ENCODE results near the gene RALY. TPM values are rescaled to one million over a fixed set of nuclear protein-coding genes. Genes with fewer than 3 reads are reported as not detected.
"Not testable (repeated sequence)": the region's sequence is repeated elsewhere in the genome, so short reads cannot be mapped to it uniquely, and the experiment has no call there.

Gene RALY
- total and polyA plus RNA-seq, 8 donors: 127 to 242 (median 201) TPM

- intact Hi-C loops (cut with DNase I): no loop called here
- no peaks in the 10 kb centered on the region for H3K36me3 ChIP-seq
- no peaks in the 10 kb centered on the region for H3K4me1 ChIP-seq
- H3K9me3 ChIP-seq: no peaks in the 10 kb centered on the region
- DNase-seq (no peak), ATAC-seq (no peak)
- no peak overlapping the region for H3K27ac ChIP-seq
- no peak overlapping the region for H3K4me3 ChIP-seq
- H3K27me3 ChIP-seq: no peaks in the 10 kb centered on the region
- TF ChIP-seq CTCF (IDR thresholded peaks at IDR 0.05): no peak
Observed at GRCh38 chr20:34127792-34128191, 134.1 kb downstream of the RALY start.

- peak in 3 of 4 donors; percentile 40 to 78 (median 59) for DNase-seq
- Histone ChIP-seq H3K27ac (no peak overlapping the region), H3K4me1 (no peaks in the 10 kb centered on the region), H3K4me3 (no peak overlapping the region), H3K36me3 (no peaks in the 10 kb centered on the region), H3K27me3 (no peaks in the 10 kb centered on the region), H3K9me3 (no peaks in the 10 kb centered on the region)
- intact Hi-C loops (cut with DNase I): no loop called here
- TF ChIP-seq CTCF (IDR thresholded peaks at IDR 0.05): peak; percentile 78 to 81
- peak; percentile 100 for ATAC-seq
Observed at GRCh38 chr20:34129518-34130162, 135.9 kb downstream of the RALY start.

- no peak overlapping the region for H3K4me3 ChIP-seq
- no peak for ATAC-seq
- H3K9me3 ChIP-seq: no peaks in the 10 kb centered on the region
- no peak overlapping the region for H3K27ac ChIP-seq
- DNase-seq: no peak
- H3K4me1 ChIP-seq: no peaks in the 10 kb centered on the region
- no peak for TF ChIP-seq CTCF (IDR thresholded peaks at IDR 0.05)
- intact Hi-C loops (cut with DNase I): no loop called here
- H3K27me3 ChIP-seq: no peaks in the 10 kb centered on the region
- no peaks in the 10 kb centered on the region for H3K36me3 ChIP-seq
Observed at GRCh38 chr20:34131491-34131890, 137.8 kb downstream of the RALY start.

- H3K36me3 ChIP-seq; H3K4me3 ChIP-seq; H3K27ac ChIP-seq; intact Hi-C loops (cut with DNase I); H3K9me3 ChIP-seq; H3K27me3 ChIP-seq; H3K4me1 ChIP-seq; ATAC-seq; DNase-seq: not testable (repeated sequence)
Observed at GRCh38 chr20:34132491-34132890, 138.8 kb downstream of the RALY start.

- H3K27ac ChIP-seq; H3K4me3 ChIP-seq; H3K9me3 ChIP-seq; ATAC-seq; H3K36me3 ChIP-seq; H3K27me3 ChIP-seq; H3K4me1 ChIP-seq; DNase-seq; intact Hi-C loops (cut with DNase I): not testable (repeated sequence)
Observed at GRCh38 chr20:34132943-34133342, 139.2 kb downstream of the RALY start.

- intact Hi-C loops (cut with DNase I): not testable (repeated sequence)
Observed at GRCh38 chr20:34133365-34133860, 139.7 kb downstream of the RALY start.

More at GRCh38 chr20:34133365-34133860, 139.7 kb downstream of the RALY start:
- H3K9me3 ChIP-seq, H3K27me3 ChIP-seq, H3K27ac ChIP-seq, DNase-seq, H3K36me3 ChIP-seq, ATAC-seq, H3K4me1 ChIP-seq, H3K4me3 ChIP-seq: not testable (repeated sequence)

Small RNAs within 50 kb of the gene (microRNA-seq; reads per million reads assigned to microRNA genes)
- gene MIR4755: 0 reads per million in 2 donors

Other genes starting within 250 kb of the RALY start
- 10 to 100 TPM; 83.2 to 90.5 TPM for gene CHMP4B, start 182.6 kb upstream of the RALY start, total RNA-seq
- gene CHMP4B, start 182.6 kb upstream of the RALY start, polyA plus RNA-seq (ENCODE audit: insufficient read length in 6 of 6): 100 to 1,000 TPM; 109 to 117 (median 112) TPM
- gene EIF2S2, start 118.3 kb downstream of the RALY start, total RNA-seq: 10 to 100 TPM; 59.0 to 61.6 TPM
- 10 to 100 TPM; 41.7 to 47.7 (median 45.7) TPM for gene EIF2S2, start 118.3 kb downstream of the RALY start, polyA plus RNA-seq (ENCODE audit: insufficient read length in 6 of 6)
- under 1 TPM in 1 of 2 donors, not detected in 1; 0.79 TPM for gene ASIP, start 247.5 kb downstream of the RALY start, total RNA-seq
- gene ASIP, start 247.5 kb downstream of the RALY start, polyA plus RNA-seq (ENCODE audit: insufficient read length in 6 of 6): under 1 TPM in 3 of 6 donors, not detected in 3; 0.29 to 0.38 (median 0.33) TPM